Measurements from ENCODE around the gene ITGBL1.

Gene ITGBL1

GRCh38 chr13:101698400-101698799 lies 245.9 kb downstream of the ITGBL1 start:
- DNase-seq (ENCODE audit: low read depth): peak; percentile 16

- no peak for DNase-seq (ENCODE audit: low read depth)
These were observed 248.1 kb downstream of the ITGBL1 start for GRCh38 chr13:101700598-101700997.

- no peak for DNase-seq (ENCODE audit: low read depth)
These were observed 250.6 kb downstream of the ITGBL1 start for GRCh38 chr13:101703081-101703480.

GRCh38 chr13:101703838-101704237 lies 251.4 kb downstream of the ITGBL1 start:
- DNase-seq (ENCODE audit: low read depth): no peak

- DNase-seq (ENCODE audit: low read depth): peak; percentile 89
These were observed 254.2 kb downstream of the ITGBL1 start for GRCh38 chr13:101706651-101707050.

GRCh38 chr13:101707659-101708058 lies 255.2 kb downstream of the ITGBL1 start:
- DNase-seq (ENCODE audit: low read depth): no peak

GRCh38 chr13:101708115-101708514 lies 255.6 kb downstream of the ITGBL1 start:
- no peak for DNase-seq (ENCODE audit: low read depth)

GRCh38 chr13:101709952-101710351 lies 257.5 kb downstream of the ITGBL1 start:
- no peak for DNase-seq (ENCODE audit: low read depth)

GRCh38 chr13:101711307-101712025 lies 259.0 kb downstream of the ITGBL1 start:
- no peak for DNase-seq (ENCODE audit: low read depth)

- no peak for DNase-seq (ENCODE audit: low read depth)
These were observed 259.5 kb downstream of the ITGBL1 start for GRCh38 chr13:101712026-101712348.

- DNase-seq (ENCODE audit: low read depth): no peak
These were observed 261.7 kb downstream of the ITGBL1 start for GRCh38 chr13:101714195-101714594.

GRCh38 chr13:101717353-101717752 lies 264.9 kb downstream of the ITGBL1 start:
- no peak for DNase-seq (ENCODE audit: low read depth)

GRCh38 chr13:101718496-101718895 lies 266.0 kb downstream of the ITGBL1 start:
- DNase-seq (ENCODE audit: low read depth): no peak

- no peak for DNase-seq (ENCODE audit: low read depth)
These were observed 274.2 kb downstream of the ITGBL1 start for GRCh38 chr13:101726681-101727080.

GRCh38 chr13:101727118-101727517 lies 274.6 kb downstream of the ITGBL1 start:
- DNase-seq (ENCODE audit: low read depth): no peak

- DNase-seq (ENCODE audit: low read depth): no peak
These were observed 275.5 kb downstream of the ITGBL1 start for GRCh38 chr13:101728021-101728420.

- DNase-seq (ENCODE audit: low read depth): no peak
These were observed 276.1 kb downstream of the ITGBL1 start for GRCh38 chr13:101728615-101729014.

- DNase-seq (ENCODE audit: low read depth): no peak
These were observed 278.0 kb downstream of the ITGBL1 start for GRCh38 chr13:101730420-101731000.

GRCh38 chr13:101736566-101736965 lies 284.1 kb downstream of the ITGBL1 start:
- no peak for DNase-seq (ENCODE audit: low read depth)

- no peak for DNase-seq (ENCODE audit: low read depth)
These were observed 285.9 kb downstream of the ITGBL1 start for GRCh38 chr13:101738336-101738735.

GRCh38 chr13:101739382-101740178 lies 287.1 kb downstream of the ITGBL1 start:
- DNase-seq (ENCODE audit: low read depth): no peak

- no peak for DNase-seq (ENCODE audit: low read depth)
These were observed 294.0 kb downstream of the ITGBL1 start for GRCh38 chr13:101746513-101746912.

GRCh38 chr13:101747039-101747438 lies 294.6 kb downstream of the ITGBL1 start:
- no peak for DNase-seq (ENCODE audit: low read depth)
